ENCODE measurements around the gene LIN52. TPM values are rescaled to one million over a fixed set of nuclear protein-coding genes. Genes with fewer than 3 reads are reported as not detected.

Gene LIN52, protein sequence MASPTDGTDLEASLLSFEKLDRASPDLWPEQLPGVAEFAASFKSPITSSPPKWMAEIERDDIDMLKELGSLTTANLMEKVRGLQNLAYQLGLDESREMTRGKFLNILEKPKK
- polyA plus RNA-seq (2014; cell fraction: cytosol; rRNA removed): 26.9 and 33.0 TPM in 2 replicates
- 4.9 and 6.5 TPM in 2 replicates for polyA plus RNA-seq (2014; cell fraction: nucleus; rRNA removed)

DNA sequence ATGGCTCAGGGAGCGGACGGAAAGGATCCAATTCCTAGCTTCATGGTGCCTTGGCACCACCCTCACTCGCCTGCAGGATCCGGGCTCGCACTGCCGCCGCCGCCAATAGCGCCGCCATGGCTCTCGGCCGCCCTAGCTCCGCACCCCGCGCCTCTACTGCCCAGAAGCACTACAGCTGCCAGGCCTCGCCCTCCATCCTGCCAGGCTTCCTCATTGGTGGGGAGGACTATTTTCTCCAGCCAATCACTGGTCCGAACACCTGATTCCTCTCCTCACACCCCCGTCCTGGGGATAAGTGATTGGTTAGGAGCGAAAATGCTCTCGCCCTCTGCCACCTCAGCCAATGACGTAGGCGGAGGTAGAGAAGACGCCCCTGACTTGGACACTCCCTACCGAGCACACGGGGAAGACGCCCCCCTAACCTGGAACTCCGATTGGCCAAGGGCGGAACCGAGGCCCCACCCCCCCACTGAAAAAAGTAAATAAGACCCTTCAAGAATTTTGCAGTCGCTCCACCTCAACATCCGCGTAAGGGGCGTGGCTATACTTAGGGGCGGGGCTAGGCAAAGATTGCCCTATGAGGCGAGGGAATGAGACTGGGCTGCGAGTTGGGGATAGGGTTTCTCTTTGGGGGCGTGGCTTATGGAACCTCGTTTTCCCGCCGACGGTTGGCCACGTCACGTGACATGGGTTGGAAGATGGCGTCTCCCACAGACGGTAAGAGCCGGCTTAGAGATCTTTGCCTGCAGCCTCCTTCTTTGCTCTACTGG, at the start of gene LIN52, which contains the start of gene ALDH6A1:
Gene LIN52 (plus strand): TSS at position 680 of the 770 bp plus-strand sequence. CDS start 19 bp downstream, at position 699.
Gene ALDH6A1 (minus strand): TSS at position 177 of the 770 bp plus-strand sequence. CDS start 59 bp downstream, at position 118.
- DNase-seq (ENCODE audit: low spot score): peak; percentile 100

DNA sequence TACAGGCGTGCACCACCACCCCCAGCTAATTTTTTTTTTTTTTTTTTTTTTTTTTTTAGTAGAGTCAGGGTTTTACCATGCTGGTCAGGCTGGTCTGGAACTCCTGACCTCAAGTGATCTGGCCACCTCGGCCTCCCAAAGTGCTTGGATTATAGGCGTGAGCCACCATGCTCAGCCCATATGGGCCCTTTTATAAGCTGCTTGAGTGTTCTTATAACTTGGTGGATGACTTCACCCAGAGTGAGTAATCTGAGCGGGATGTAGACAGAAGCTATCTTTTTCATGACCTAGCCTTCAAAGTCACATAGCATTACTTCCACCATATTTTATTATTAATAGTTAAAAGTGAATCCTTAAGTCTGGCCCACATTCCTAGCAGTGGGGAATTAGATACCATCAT, 49.2 kb upstream of the LIN52 start:
- DNase-seq (ENCODE audit: low spot score): no peak

DNA sequence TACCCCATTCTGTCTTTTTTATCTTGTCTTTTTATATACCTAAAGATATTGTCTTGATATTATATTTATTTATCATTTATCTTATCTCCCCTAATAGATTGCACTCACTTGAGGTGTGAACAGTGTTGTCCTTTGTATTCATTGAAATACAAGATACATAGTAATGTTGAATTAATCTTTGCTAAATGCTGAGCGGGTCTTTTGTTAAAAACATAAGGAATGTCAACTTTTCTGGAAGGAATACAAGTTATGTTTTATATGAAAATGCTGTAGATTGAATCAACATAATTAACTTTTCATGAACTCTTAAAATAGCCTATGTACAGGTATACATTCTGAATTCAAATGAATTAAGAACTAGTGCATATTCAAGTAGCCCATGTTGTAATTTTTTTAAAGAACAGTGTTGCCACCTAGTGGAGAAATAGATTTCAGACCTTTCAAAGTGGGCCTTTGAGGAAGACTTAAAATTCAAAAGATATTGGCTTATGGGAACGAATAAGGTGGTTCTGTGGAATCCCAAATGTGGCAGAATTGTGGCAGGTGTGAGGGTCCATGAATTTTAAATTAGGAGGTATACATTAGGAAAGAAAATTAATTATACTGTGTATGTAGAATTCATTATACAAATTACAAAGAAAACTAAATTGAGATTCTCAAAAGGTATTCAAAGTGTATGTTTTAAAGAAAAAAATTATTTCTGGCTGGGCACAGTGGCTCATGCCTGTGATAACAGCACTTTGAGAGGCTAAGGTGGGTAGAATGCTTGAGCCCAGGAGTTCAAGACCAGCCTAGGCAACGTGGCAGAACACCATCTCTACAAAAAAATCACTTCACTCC, 46.5 kb upstream of the LIN52 start:
- DNase-seq (ENCODE audit: low spot score): peak; percentile 56

DNA sequence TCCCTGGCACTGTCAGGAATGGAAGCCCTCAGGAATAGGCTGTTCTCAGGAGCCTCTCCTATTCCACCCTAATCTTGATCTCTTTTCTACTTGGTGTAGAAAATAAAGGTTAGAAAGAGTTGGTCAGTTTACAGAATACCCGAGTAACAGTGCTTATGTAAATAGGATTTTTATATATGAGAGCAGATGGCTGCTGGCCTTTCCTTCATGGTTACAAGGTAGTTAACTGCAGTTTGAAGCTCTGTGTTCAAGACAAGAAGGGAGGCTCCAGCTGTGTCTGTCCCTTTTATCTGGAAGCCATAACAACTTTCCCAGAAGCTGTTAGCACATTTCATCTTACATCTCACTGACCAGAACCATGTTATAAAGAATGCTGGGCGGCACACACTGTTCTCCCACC, 42.5 kb upstream of the LIN52 start:
- no peak for DNase-seq (ENCODE audit: low spot score)

DNA sequence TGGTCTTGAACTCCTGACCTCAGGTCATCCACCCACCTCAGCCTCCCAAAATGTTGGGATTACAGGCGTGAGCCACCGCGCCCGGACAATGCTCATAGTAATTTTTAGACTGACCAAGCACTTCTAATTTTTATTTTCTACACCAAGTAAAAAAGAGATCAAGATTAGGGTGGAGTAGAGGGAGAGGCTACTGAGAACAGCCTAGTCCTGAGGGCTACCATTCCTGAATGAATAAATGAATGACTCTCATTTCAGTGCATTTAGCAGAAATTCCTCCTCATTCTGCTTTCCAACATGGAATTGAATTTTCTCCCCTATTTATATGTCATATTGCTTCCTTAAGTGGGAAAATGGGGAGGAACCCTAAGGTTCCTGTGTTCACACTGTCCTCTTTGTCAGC, 39.2 kb upstream of the LIN52 start:
- no peak for DNase-seq (ENCODE audit: low spot score)

DNA sequence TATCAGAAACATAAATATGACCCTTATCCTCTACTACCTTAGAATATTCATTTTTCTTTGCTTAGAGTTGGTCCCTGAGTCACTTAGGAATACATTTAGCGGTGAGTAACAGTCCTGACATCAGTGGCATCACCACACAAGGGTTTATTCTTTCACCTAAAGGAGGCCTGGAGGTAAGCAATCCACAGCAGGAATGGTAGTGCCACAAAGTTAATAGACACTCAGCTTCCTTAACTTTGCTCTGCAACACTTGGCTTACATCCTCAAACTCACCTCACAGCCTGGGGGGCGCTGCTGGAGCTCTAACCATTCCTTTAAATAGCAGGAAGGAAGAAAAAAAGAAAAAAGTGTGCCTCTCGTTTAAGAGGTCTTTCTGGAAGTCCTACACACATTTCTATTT, 36.5 kb upstream of the LIN52 start:
- DNase-seq (ENCODE audit: low spot score): no peak

DNA sequence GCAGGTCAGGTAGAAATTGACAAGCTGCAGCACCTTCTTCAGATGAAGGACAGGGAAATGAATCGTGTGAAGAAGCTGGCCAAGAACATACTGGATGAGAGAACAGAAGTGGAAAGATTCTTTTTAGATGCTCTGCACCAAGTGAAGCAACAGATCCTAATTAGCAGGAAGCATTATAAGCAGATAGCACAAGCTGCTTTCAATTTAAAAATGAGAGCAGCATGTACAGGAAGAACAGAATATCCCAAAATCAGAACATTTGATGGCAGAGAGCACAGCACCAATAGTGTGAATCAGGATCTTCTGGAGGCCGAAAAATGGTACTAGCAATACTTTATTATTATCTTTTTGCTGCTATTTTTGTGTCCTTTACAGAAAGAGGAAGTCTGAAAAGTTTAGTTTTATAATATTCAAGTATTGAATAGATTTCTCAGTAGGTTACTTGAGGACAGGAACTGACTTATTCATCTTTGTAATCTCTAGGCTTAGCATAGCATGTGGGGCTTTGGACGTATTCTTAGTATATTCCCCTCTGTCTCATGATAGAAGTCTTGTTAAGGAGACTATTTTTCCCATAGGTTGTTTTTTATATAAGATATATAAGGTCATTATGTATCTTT, 34.8 kb upstream of the LIN52 start:
- DNase-seq (ENCODE audit: low spot score): no peak

DNA sequence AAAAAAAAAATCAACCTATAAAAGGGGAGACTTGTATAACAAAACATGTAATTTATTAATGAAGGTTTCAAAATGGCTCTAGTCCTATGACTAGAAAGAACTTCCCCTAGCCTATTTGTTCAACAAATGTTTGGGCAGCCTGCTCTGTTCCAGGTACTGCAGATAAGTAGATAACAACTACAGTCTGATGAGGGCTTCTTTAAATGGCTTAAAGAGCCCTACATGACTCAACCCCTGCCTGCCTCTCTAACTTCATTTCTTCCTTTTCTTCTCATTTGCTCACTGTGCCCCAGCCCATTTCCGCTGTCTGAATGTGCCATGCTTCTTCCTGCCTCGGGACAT, 22.0 kb upstream of the LIN52 start:
- DNase-seq (ENCODE audit: low spot score): no peak

DNA sequence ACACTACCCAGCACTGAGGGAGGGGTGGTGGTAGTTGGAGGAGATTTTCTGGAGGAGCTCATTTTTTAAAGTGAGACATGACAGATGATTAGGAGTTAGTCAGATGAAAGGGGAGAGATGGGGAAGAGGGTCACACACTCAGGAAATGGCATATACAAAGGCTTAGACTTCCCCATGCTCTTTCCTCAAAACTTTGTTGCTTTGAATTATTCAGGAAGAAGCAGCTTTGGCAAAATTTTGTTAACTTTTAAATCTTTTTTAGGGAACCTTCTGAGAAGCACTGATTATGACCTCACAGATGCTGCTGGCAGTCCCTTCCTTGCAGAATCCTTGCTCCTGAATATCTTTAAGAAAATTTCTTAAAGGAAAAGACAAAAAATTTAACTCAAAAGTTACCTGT, 20.3 kb upstream of the LIN52 start:
- DNase-seq (ENCODE audit: low spot score): no peak

DNA sequence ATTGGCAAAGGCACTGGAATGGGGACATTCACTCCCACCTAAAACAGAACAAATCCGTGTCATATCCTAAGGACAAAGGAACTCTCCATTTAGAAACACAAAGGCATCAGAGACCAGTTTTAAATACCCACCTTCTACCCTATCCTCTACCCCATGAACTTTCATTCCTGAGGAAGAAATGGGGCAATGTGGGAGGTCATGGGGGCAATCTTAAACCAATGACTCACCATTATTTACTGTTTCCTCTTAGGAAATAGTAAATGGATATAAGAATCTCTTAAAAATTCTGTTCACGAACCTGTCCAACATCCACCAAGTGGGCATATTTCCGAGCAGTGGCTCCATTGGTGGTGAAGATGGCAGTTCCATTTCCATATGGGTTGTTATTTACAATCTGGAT, 19.9 kb upstream of the LIN52 start:
- DNase-seq (ENCODE audit: low spot score): no peak

DNA sequence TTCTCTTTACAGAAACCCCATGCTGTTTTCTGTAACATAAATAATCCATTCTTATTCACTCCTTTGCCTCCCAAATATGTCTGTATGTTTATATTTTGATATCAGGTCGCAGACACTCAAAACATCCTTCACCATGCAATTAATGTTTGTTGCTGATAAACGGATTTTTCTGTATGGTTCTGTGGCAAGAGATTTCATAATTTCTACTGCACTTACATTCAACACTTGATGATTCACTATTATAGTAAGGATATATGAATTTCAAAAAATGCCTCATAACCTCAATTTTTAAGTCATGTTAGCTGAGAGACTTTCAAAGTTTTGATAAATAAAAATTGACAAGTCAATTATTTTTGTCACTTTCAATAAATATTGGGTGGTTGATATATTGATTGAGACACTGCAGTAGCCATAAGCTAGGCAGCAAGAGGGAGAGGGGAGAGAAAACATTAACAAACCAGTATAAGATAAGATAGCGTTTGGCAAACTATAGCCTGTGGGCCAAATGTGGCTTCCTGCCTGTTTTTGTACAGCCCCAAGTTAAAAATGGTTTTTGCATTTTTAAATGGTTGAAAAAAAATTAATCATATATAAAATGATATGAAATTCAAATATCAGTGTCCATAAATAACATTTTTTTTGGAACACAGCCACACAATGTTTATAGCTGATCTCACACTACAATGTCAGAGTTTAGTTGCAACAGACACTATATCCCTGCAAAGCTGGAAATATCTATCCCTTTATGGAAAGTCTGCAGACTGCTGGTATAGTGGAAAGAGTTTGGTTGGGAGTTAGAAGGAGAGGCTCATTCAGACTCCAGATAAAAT, 18.8 kb upstream of the LIN52 start:
- DNase-seq (ENCODE audit: low spot score): no peak

DNA sequence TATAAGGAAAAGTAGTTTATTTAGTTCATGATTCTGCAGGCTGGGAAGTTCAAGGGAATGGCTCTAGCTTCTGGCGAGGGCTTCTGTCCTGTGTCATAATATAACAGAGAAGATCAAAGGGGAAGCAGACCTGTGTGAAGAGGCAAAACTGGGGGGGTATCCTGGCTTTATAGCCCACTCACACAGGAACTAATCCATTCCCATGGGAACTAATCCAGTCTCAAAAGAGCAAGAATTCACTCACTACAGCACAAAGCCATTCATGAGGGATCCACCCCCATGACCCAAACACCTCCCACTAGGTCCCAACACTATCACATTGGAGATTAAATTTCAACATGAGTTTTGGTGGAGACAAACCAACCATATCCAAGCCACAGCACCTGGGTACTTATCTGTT, 7.4 kb upstream of the LIN52 start:
- no peak for DNase-seq (ENCODE audit: low spot score)

DNA sequence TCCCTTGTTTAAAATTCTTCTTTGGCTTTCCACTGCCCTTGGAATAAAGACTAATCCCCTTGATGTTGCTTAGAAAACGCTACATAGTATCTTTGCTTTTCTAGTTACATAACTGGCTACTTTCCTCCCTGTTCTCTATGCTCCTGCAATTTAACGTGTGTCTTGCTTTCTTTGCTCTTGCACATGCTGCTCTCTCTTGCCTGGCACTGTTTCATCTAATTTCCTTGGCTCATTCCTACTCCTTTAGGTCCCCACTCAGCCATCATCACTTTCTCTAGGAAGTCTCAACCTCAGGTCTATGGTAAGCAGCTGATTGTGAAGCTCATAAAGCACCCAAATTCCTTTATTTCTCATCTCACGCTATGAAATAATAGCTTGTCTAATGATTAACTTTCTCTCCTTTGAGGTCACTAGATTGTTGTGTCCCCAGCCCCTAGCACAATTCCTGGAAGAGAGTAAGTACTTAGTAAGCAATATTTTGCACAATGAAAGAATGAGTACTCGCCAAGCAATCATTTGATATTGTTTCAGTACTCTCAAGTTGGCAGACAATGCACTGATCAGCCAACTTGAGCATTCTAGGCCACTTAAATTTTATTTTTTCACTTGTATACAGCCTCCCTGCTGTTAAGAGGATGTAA, 3.8 kb upstream of the LIN52 start:
- no peak for DNase-seq (ENCODE audit: low spot score)

DNA sequence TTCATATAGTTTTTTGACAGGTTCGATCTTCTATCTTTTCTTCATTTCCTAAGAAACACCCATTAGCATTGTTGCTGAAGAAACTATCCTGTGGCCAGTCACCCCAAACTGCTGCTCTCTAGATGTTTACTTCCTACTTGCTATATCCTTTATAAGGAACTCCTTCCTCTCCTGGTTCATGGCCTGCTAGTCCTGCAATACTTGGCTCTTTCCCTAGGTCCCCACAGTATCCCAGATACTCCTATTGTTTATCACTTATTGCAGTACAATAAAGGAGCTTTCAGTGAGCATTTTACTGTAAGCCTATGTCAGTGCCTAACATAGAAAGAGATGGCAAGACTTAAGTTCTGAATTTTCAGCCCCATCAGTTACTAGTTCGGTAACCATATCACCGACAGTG, 3.3 kb upstream of the LIN52 start:
- no peak for DNase-seq (ENCODE audit: low spot score)

DNA sequence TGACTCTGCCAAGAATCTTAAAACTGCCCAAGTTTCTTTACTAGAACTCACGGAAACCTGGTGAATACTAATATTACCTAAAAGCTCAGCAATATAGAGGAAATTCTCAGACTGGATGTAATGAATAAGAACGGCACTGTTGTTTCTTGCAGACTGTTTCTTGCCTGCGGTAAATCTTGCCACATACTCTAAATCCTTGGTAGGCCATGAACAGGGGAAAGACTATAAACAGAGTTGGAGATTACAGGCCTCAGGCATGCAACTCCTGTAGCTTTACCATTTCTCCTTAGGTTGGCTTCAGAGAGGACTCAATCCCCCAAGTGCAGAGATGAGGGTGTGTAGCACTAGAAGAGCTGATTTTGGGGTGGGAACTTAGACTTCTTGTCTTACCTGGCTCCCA, 1.6 kb upstream of the LIN52 start:
- no peak for DNase-seq (ENCODE audit: low spot score)

DNA sequence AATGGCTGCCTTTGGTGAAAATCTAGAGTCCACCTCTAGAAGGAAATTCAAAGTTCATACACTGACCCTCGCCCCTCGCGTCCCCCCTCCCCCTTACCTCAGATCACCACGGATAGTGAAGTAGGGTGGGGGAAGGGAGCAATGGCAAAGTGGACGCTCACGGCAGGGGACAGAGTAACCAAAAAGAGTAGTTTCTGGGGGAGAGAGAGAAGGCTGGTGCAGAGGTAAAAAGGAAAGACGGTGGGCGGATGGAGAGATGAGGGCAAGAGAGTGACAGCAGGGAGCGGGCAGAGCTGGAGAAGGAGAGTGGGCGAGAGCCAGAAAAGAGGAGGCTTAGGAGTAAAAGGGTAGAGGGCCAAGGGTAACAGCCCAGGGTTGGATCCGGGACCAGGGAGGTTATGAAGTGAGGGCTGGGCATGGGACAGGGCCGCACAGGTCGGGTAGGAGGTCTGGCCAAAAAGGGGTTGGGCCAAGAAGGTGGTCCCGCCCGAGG, 926 bp upstream of the LIN52 start:
- no peak for DNase-seq (ENCODE audit: low spot score)

DNA sequence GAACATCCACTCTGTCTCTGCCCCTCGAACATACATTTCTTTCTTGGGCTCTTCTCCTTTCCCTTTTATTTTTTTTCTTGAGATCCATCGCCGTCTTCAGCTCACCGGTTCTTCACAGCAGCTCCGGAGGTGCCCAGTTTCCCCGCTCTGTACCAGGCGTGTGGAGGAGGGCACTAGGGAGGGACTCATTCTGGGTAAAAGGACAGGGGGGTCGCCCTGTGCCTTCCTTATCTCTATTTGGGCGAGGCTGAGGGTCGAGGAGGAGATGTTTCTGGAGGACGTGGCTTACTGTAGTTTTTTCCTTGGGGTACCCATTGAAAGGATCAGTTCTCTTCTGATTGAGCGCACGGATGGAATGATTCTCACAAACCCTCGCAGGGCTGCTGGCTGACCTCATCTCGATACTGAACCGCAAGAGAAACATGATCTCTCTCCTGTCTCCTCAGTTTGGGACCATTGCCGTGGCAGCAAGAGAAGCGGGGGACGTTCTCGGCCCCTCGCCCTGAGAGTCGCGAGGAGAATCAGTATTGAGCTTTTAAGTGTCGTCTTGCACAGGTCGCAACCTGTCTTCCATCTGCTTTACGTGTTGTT, 386 bp downstream of the LIN52 start:
- no peak for DNase-seq (ENCODE audit: low spot score)

DNA sequence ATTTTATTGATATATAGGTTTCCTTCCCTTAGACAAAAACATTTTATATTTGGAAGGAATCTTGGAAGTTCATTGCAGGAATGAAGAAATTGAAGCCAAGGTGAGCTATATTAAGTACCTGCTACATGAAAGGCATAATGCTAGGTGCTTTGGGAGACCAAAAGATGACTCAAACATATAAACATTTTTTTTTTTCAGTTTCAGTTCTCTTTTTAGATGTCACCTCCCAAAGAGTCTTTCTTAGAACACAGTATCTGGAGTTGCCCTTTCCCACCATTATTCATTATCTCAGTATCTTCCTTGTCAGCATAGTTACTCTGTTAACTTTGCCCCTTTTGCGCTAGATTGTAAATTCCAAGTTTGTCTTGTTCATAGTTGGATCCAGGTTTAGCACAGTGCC, 1.1 kb downstream of the LIN52 start:
- no peak for DNase-seq (ENCODE audit: low spot score)

DNA sequence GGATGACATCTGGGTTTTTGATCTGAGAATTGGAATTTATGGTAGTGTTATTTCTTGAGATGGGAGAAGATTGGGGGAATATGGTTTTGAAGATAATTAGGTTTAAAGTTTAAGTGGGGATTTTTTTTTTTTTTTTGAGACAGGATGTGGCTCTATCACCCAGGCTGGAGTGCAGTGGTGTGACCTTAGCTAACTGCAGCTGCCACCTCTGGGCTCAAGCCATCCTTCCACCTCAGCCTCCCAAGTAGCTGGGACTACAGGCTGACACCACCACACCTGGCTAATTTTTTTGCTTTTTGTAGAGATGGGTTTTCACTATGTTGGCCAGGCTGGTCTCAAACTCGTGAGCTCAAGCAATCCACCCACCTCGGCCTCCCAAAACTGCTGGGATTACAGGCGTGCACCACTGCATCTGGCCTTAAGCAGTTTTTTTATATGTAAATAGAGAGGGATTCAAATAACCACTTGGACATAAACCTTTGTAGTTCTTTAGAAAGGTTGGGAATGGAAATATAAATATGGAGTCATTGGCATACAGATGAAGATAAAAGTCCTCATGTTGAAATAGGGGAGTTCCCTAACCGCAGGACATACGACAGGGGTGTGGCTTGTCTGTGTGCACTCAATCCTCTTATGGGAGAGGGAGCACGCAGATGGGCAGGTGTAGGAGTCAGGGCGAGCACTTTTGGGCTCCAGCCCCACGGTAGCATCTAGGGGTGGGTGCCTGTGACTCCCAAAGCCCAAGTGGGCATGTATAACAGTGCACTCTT, 4.7 kb downstream of the LIN52 start:
- no peak for DNase-seq (ENCODE audit: low spot score)
